Epidermal melanocyte (primary cell): ENCODE results near the gene PSMB5.

ENCODE experiments used
- DNase-seq: peaks from one replicate; pipeline ENCODE4 v3.0.0; 2011; ENCODE audit warnings: low spot score; ENCODE audit not compliant: insufficient read length

The PSMB5 gene

GRCh38 chr14:23034498-23035302 lies at the start of gene PSMB5:
TSS of gene PSMB5 (minus strand) at chr14:23034900. CDS start at chr14:23034881, 19 bp downstream.
- peak; percentile 96 for DNase-seq

GRCh38 chr14:23080474-23080873 lies 45.8 kb upstream of the PSMB5 start:
- DNase-seq = no peak

- no peak for DNase-seq
Observed at GRCh38 chr14:23079716-23080115, 45.0 kb upstream of the PSMB5 start.

GRCh38 chr14:23078692-23079116 lies 44.0 kb upstream of the PSMB5 start:
- no peak for DNase-seq

GRCh38 chr14:23077962-23078361 lies 43.3 kb upstream of the PSMB5 start:
- DNase-seq = no peak

- DNase-seq = no peak
Observed at GRCh38 chr14:23076785-23077408, 42.2 kb upstream of the PSMB5 start.

- no peak for DNase-seq
Observed at GRCh38 chr14:23074906-23075305, 40.2 kb upstream of the PSMB5 start.

GRCh38 chr14:23071921-23072539 lies 37.3 kb upstream of the PSMB5 start:
- no peak for DNase-seq

GRCh38 chr14:23071244-23071920 lies 36.7 kb upstream of the PSMB5 start:
- peak; percentile 87 for DNase-seq

GRCh38 chr14:23070262-23071129 lies 35.8 kb upstream of the PSMB5 start:
- no peak for DNase-seq

- no peak for DNase-seq
Observed at GRCh38 chr14:23069413-23069806, 34.7 kb upstream of the PSMB5 start.

GRCh38 chr14:23068789-23069412 lies 34.2 kb upstream of the PSMB5 start:
- peak; percentile 84 for DNase-seq

- DNase-seq = no peak
Observed at GRCh38 chr14:23067847-23068788, 33.4 kb upstream of the PSMB5 start.

GRCh38 chr14:23066855-23067744 lies 32.4 kb upstream of the PSMB5 start:
- DNase-seq = no peak

- DNase-seq = no peak
Observed at GRCh38 chr14:23066368-23066767, 31.7 kb upstream of the PSMB5 start.

GRCh38 chr14:23063601-23064000 lies 28.9 kb upstream of the PSMB5 start:
- DNase-seq = no peak

GRCh38 chr14:23062002-23062401 lies 27.3 kb upstream of the PSMB5 start:
- DNase-seq = peak; percentile 64

- DNase-seq = no peak
Observed at GRCh38 chr14:23060536-23061260, 26.0 kb upstream of the PSMB5 start.
